ENCODE results near the gene ZAP70.
A peak's percentile ranks its signal among the peaks of the same experiment; 100 is the strongest.

ZAP70 gene

DNA sequence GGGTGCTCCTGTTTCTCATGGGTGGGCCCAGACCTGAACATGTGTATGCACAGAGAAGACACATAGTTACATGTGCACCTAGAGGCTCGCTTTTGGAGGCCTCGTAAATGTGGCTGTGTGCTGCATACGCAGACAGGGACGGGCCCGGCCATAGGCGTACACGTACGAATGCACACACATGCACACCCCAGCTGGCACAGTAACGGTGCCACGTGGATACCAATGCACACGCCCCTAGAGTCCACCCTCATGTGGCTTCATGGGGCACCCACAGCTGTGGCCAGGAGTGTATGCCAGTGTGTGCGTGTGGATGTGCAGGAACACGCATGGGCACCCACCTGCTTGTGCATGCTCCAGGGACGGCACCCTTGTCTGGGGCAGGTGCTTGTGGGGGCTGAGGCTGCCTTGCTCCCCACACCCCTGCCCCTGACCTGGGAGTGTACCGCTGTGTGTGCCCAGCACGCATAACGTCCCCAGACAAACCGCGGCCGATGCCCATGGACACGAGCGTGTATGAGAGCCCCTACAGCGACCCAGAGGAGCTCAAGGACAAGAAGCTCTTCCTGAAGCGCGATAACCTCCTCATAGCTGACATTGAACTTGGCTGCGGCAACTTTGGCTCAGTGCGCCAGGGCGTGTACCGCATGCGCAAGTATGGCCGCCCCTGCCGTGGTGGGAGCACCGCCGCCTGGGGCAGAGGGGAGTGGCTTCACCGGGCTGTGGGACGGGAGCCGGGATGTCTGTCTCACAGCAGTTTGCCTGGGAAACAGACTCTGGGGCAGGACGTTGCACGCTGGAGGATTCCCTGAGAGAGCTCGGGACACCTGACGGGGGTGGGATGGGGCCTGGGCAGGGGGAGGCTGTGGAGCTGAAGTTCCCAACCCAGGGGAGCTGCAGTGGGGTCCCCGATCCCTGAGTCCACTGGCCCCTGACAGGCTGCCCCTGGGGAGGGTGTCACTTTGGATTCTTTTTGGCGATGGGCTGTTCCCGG, 21.0 kb downstream of the ZAP70 start:
- no peak for DNase-seq (ENCODE audit: low spot score)

DNA sequence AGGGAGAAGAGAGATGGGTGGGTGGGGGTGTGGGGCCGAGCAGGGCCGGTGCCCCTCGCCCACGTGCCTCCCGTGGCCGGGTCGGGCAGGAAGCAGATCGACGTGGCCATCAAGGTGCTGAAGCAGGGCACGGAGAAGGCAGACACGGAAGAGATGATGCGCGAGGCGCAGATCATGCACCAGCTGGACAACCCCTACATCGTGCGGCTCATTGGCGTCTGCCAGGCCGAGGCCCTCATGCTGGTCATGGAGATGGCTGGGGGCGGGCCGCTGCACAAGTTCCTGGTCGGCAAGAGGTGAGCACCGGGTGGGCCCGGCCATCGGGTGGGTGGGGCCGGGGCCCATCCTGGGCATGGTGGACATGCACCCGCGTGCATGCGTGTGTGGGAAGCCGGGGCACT, 21.8 kb downstream of the ZAP70 start:
- no peak for DNase-seq (ENCODE audit: low spot score)

DNA sequence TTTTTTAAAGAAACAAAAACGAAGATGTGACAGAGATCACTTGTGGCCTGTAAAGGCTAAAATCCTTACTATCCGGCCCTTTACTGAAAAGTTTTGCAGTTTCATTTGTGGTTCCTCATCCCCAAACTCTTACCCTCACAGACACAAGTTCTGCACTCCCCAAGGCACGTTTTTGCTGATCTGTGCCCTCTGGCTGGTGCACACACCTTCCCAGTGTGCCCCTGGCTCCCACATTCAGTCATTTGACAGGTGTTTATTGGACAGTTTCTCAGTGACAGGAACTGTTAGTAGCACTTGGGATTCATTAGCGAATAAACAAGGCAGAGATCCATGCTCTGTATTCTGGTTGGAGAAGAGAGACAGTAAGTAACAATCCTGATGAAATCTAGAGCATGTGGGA, 22.8 kb downstream of the ZAP70 start:
- no peak for DNase-seq (ENCODE audit: low spot score)

DNA sequence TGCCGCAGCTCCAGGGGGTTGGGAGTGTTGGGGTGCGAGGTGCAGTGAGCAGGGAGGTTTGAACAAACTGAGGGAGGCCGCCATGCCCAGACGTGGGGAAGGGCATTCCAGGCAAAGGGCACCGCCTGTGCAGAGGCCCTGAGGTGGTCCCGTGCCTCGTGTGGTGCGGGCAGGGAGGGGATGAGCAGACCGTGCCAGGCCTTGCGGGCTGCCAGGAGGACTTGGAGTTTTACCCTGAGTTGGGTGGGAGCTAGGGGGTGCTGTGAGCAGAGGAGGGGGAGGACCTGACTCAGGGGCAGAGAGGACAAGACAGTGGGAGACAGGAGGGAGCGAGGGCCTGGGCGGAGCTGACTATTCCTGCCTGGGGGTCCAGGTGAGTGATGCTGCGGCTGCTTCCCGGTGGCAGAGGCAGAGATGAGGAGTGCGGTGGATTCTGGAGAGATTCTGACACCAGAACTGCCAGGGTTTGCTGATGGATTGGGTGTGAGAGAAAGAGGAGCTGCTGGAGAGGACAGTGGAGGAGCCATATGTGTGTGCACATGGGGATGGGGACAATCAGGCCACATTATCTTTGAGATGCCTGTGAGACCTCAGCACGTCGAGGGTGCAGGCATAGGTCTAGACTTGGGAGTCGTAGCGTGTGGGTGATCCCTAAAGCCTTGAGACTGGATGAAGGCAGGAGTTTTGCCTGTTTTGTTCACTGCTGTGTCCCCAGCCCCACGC, 23.4 kb downstream of the ZAP70 start:
- DNase-seq (ENCODE audit: low spot score): no peak

DNA sequence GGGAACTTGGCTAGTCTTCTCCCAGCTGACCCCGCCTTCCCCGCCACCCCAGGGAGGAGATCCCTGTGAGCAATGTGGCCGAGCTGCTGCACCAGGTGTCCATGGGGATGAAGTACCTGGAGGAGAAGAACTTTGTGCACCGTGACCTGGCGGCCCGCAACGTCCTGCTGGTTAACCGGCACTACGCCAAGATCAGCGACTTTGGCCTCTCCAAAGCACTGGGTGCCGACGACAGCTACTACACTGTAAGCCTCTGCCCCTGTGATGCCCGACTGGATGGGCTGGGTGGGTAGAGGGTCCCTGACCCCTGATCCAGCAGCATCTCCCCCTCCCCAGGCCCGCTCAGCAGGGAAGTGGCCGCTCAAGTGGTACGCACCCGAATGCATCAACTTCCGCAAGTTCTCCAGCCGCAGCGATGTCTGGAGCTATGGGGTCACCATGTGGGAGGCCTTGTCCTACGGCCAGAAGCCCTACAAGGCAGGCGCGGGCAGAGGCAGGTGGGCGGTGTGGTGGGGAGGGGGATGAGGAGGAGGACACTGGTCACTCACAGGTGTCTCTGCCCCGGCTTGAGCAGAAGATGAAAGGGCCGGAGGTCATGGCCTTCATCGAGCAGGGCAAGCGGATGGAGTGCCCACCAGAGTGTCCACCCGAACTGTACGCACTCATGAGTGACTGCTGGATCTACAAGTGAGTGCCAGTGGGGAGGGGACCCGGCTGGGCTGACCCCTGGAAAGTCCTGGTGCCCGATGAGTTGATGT, 24.2 kb downstream of the ZAP70 start:
- no peak for DNase-seq (ENCODE audit: low spot score)

DNA sequence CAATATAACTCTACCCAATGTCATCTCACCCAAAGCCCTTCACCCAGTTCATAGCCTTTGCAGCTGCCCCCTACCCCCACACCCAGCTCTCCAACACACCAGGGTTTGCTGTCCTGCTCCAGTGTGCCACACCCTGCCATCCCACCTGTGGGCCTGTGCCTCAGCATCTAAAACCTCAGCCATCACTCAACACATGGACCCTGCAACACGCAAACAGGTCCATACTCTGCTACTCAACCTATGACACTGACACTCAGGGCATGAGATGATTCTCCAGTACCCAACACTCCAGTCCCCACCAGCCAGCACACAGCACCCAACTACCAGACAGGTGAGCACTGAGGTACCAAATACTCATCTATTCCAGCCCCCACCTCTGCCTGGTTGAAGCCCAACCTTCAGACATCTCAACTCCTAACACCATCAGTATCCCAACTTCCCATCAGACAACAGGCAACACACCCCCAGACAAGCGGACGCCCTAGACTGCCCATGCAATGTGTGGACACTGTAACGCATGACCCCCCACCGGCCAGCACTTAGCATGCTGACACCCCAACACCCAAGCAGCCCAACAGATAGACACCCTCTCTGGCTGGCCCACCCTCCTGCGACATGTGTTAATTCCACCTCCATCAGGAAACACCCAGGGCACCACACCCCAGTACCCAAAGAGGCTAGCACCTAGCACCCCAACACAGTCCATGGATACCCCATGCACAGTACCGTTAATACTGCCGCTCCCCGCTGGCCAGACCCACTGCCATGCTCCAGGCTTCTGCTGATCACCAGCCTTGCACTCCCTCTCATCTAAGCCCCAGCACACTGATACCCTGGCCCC, 25.0 kb downstream of the ZAP70 start:
- no peak for DNase-seq (ENCODE audit: low spot score)

DNA sequence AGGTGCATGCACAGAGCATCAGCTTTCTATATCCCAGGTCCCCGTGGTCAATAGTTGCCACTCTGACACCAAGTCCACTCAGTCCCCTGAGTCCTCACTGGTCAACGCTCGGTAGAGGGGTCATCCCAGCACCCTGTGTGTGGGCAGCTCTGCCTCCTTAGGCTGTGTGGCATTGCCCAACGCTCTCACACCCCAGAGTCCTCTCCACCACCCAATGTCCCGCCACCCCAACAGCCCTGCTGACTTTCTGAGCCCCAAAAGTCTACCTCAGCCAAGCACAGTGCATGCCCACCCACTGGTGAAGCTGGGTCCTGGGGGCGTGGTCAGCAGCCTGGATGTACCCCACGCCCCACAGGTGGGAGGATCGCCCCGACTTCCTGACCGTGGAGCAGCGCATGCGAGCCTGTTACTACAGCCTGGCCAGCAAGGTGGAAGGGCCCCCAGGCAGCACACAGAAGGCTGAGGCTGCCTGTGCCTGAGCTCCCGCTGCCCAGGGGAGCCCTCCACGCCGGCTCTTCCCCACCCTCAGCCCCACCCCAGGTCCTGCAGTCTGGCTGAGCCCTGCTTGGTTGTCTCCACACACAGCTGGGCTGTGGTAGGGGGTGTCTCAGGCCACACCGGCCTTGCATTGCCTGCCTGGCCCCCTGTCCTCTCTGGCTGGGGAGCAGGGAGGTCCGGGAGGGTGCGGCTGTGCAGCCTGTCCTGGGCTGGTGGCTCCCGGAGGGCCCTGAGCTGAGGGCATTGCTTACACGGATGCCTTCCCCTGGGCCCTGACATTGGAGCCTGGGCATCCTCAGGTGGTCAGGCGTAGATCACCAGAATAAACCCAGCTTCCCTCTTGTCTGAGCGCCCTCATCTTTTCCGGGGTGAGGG, 25.9 kb downstream of the ZAP70 start:
- no peak for DNase-seq (ENCODE audit: low spot score)

DNA sequence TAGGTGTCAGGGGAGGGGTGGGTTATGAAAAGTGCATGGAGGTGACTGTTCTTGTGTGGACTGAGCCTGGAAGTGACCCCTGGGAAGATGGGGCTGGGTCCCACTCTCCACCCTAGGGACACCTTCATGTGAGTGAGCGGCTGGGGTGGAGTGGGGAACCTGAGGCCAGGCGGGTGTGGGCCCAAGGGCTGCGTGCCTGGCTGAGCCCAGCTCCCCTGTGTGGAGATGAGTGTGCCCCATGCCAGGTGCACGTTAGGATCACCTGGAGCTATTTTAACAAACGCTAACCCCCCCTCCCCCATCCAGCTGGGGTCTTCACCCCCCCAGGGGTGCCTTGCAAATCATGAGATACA, 26.5 kb downstream of the ZAP70 start:
- DNase-seq (ENCODE audit: low spot score): no peak

DNA sequence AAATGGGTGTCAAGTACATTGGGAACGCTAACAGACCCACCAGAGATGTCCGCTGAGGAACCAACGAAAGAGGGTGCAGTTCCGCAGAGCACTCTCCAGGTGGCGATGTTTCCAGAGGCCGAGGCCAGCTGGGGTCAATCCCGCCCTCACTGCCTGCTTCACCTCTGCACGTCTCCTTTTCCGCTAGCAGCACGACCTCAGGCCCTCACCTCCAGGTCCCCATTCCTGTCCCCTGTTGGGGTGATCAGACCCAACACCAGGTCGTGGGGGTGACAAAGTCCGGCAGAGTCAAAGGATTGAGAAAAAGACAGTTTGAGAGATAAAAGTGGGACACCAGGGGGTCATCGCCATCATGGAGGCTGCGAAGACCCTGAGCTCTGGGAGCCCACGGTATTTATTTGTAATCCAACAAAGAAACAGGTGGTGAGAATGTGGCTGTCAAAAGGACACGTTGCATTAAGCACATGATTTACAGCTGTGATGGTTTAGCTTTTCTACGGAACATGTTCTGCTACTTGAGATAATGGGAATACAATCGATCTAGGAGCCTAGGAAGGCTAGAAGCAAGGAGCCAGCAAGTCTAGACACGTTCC, 27.3 kb downstream of the ZAP70 start:
- peak; percentile 59 for DNase-seq (ENCODE audit: low spot score)

DNA sequence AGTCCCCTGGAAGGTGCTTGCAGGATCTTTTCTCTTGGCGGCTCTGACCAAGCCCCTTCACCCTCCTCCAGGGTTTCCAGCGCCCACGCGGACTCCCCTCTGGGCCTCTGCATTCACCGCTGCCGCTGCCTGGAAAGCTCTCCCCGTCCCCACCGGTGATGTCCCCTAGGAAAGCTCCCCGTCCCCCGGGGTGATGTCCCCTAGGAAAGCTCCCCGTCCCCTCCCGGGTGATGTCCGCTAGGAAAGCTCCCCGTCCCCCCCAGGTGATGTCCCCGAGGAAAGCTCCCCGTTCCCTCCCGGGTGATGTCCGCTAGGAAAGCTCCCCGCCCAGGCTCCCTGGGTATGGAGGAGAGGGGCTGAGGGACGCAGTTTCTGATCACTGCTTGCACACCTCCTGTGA, 27.9 kb downstream of the ZAP70 start:
- DNase-seq (ENCODE audit: low spot score): no peak

DNA sequence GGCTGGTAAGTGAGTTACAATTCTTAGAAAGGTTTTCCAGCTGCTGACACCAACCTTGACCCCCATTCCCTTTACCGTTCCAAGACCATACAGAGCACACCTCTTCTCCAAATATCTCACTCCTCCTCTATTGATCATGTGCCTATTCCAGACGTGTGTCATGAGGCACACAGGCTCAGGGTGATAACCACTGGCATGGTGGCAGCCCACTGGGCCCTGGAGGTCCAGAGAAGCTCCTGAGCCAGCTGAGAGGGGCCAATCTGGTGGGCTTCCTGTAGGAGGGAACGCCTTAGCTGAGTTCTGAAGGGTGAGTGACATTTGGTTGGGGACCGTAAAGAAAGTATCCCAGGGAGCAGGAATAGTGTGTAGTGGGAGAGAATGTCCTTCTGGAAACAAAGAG, 28.3 kb downstream of the ZAP70 start:
- no peak for DNase-seq (ENCODE audit: low spot score)

DNA sequence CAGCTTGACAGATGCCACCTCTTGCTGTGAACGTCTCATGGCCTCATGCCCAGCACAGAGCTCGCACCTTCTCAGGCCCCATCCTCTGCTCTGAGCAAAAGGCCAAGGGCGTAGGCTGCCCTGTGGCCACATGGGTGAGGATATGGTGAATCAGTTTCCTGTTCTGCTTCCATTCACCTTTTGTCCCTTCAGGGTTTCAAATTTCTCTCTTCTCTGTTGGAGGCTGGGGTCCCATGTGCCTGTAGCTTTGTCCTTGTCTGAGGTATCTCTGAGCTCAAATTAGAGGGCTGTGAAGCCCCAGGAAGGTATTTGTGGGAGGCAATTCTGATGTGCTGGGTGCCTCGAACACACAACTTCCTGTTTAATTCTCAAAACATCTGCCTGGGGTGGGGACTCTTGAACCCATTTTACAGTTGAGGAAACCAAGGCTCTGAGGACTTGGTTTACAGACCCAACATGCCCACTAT, 29.0 kb downstream of the ZAP70 start:
- no peak for DNase-seq (ENCODE audit: low spot score)

DNA sequence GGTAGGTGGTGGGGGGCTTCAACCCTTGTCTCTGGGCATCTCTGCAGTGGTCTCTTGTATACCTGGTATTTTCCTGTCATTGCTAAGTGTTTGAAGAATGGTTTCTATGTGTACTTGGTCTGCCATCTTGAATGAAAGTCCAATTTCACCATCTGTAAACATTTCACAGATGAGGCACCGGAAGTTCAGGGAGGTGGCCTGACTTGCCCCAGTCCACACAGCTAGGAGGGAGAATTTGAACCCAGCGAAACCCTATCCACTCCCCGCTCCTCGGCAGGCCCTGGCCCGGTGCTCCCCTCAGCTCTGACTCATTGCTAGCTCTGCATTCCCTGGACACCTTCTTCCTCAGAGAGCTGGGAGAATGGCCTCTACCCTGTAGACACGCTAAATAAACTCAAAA, 30.5 kb downstream of the ZAP70 start:
- no peak for DNase-seq (ENCODE audit: low spot score)

DNA sequence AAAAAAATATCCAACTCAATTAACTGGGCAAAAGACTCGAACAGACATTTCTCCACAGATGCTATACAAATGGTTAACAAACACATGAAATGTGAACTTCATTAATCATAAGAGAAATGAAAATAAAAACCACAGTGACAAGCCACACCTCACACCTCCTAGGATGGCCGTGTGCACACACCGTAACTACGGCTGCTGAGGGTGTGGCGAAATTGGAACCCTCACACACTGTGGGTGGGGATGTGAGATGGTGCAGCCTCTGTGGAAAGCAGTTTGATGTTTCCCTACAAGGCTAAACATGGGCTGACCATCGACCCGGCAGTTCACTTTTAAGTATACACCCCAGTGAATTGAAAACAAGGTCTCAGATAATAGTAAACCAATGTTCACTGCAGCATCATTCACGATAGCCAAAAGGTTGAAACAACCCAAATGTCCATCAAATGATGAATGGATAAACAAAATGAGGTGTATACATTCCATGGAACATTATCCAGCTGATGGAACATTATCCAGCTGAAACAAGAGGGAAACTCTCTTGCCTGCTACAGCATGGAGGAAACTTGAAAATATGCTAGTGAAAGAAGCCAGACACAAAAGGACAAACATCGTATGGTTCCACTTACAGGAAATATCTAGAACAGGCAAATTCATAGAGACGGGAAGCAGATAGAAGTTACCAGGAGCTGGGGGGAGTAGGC, 32.2 kb downstream of the ZAP70 start:
- no peak for DNase-seq (ENCODE audit: low spot score)

DNA sequence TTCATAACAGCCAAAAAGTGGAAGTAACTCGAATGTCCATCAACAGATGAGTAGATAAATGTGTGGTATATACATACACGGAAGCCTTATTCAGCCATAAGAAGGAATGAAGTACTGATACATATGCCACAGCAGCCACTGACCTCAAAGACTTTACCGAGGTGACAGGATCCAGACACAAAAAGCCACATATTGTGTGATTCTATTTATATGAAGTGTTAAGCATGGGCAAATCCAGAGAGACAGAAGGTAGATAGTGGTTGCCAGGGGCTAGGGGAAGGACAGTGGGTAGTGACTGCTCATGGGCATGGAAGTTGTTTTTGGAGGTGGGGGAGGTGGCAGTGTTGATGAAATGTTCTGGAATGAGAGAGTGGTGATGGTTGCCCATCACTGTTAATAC, 33.9 kb downstream of the ZAP70 start:
- no peak for DNase-seq (ENCODE audit: low spot score)

DNA sequence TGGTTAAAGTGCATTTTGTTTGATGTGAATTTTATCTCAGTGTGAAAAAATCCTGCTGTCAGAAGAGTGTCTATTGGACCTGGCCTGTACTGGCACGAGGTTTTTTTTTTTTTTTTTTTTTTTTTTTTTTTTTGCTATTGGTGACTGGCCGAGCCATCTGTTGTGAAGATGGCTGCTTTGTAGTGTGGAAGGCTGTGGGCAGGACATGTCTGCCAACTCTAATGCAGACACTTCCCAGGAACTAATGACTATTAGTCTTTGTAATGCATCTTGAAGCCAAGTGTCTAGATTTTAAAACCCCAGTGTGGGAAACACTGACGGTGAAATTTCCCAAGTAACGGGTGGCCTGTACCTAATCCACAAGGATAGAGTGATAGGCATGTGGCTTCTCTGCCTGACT, 34.3 kb downstream of the ZAP70 start:
- peak; percentile 81 for DNase-seq (ENCODE audit: low spot score)

DNA sequence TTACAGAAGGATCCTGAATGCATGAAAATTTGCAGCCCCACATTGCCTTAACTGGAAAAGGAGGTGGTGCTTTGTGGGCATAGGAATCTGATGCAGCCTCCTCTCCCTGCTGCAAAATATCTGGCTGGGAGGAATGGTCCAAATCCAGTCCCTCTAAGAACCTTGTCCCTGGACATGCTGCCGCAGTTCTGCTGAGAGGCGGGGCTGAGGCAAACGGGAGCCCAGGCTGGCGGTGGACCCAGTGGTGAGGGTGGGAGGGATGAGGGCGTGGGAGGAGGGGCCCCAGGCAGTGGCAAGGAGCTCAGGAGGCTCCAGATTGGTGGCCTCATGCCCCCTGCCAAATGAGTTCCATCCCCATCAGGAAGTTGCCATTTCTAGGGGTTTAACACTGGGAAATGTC, 36.2 kb downstream of the ZAP70 start:
- no peak for DNase-seq (ENCODE audit: low spot score)

DNA sequence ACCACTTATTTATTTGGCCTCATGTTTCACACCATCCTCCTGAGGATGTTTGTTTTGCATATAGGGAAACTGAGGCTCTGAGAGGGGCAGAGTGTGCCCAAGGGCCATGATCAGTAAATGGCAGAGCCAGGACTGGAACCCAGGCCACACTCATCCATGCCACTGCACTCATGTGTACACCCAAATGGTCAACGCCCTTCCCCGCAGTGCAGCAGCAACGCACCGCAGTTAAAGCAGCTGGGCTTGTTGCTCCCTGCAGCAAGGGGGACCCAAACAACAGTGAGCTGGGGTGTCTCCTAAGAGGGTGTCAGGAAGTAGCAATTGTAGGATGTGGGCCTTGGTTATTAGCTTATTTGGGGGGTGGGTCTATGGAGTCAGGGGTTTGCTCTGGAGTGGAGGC, 36.6 kb downstream of the ZAP70 start:
- no peak for DNase-seq (ENCODE audit: low spot score)

DNA sequence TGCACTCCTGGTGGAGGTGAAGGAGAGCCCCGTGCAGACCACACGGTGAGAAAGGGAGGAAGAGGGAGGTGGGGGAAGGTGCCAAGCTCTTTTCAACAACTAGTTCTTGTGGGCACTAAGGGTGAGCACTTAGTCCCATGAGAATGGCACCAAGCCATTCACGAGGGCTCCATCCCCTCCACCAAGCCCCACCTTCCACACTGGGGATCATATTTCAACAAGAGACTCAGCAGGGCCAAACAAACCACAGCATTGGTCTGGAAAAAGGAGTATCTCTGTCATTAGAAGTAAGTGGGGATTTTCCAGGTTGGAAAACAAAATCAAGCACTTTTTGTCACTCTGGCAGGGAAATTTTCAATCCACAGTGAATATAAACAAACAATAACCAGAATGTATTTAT, 38.4 kb downstream of the ZAP70 start:
- DNase-seq (ENCODE audit: low spot score): no peak
